Vagina (tissue), 2 donors: ENCODE measurements around the gene RPGR. TPM values are rescaled to one million over a fixed set of nuclear protein-coding genes. Genes with fewer than 3 reads are reported as not detected.

Experiments used
- DNase-seq, 2 donors: peaks; one replicate each; pipeline ENCODE4 v3.0.0-alpha.2; 2017; ENCODE audit errors: extremely low spot score in 2 of 2
- H3K27ac ChIP-seq: fragments of 200-600 bp; sonication (generic); one replicate; pipeline ENCODE4 v1.5.1; 2019
- H3K27me3 ChIP-seq: fragments of 200-600 bp; sonication (generic); one replicate; pipeline ENCODE4 v1.5.1; 2019
- H3K36me3 ChIP-seq, 2 donors: fragments of 200-600 bp; sonication (generic); one replicate each; pipeline ENCODE4 v1.5.1; 2017 to 2019
- H3K4me1 ChIP-seq: fragments of 200-600 bp; sonication (generic); one replicate; pipeline ENCODE4 v1.5.1; 2019
- H3K4me3 ChIP-seq, 2 donors: fragments of 200-600 bp; sonication (generic); 1 replicate in 1 of 2; 2 replicates in 1 of 2; pipeline ENCODE4 v1.5.1; 2016 to 2019
- H3K9me3 ChIP-seq: fragments of 200-600 bp; sonication (generic); one replicate; pipeline ENCODE4 v1.5.1; 2019
- POLR2A ChIP-seq, 2 donors: fragments of 450-650 bp; IDR thresholded peaks; one replicate each; pipeline ENCODE4 v1.6.1; 2017; ENCODE audit warnings: antibody characterized with exemption in 2 of 2, mild to moderate bottlenecking in 2 of 2, moderate library complexity in 2 of 2
- POLR2AphosphoS5 ChIP-seq, 2 donors: sonication (generic); formaldehyde crosslinking; IDR thresholded peaks; one replicate each; pipeline ENCODE4 v1.9.0; 2017; ENCODE audit warnings: antibody characterized with exemption in 2 of 2, mild to moderate bottlenecking in 2 of 2, low read depth in 1 of 2; ENCODE audit not compliant: insufficient read depth in 1 of 2
- intact Hi-C: fragments of 100-400 bp; cut with DNase I; formaldehyde crosslinking; loops from one replicate; pipeline ENCODE4 v1.15.1; 2023
- total RNA-seq: library from RNA; depleted of rRNA; stranded (reverse); fragments of >200 nt; gene quantifications from one replicate; pipeline ENCODE4 v1.2.3, GENCODE V29; 2016
- TF ChIP-seq, protein P1 (sequence below), 3 experiments: fragments of 450-650 bp in 2 of 3; fragments of 200-600 bp in 1 of 3; sonication (generic) in 1 of 3; IDR thresholded peaks; one replicate each; pipeline ENCODE4 v1.5.1; 2017 to 2019; ENCODE audit warnings: antibody characterized with exemption in 3 of 3, mild to moderate bottlenecking in 2 of 3, moderate library complexity in 2 of 3

The RPGR gene
- total RNA-seq, 1 donor from 2014 or later = 15.0 TPM

DNA sequence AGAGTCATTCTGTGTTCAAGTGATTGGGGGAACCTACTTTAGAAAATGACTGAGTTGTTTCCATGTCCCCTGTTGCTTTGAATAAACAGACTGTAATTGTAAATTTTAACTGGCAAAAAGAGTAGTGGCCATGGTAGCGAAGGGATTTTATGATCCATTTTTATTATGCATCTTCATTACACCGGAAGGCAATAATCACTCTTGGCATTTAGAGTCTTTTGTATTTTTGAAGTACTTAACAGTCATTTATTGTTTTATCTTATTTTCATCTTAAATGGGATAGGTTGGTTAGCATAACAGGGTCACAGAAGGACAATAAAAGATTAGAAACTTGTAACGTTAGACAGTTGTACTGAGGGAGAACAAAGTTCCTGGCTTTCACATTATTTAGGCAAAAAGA, 14.1 kb upstream of the RPGR start:
- intact Hi-C loops = no loop called here
- TF ChIP-seq, protein P1, sequence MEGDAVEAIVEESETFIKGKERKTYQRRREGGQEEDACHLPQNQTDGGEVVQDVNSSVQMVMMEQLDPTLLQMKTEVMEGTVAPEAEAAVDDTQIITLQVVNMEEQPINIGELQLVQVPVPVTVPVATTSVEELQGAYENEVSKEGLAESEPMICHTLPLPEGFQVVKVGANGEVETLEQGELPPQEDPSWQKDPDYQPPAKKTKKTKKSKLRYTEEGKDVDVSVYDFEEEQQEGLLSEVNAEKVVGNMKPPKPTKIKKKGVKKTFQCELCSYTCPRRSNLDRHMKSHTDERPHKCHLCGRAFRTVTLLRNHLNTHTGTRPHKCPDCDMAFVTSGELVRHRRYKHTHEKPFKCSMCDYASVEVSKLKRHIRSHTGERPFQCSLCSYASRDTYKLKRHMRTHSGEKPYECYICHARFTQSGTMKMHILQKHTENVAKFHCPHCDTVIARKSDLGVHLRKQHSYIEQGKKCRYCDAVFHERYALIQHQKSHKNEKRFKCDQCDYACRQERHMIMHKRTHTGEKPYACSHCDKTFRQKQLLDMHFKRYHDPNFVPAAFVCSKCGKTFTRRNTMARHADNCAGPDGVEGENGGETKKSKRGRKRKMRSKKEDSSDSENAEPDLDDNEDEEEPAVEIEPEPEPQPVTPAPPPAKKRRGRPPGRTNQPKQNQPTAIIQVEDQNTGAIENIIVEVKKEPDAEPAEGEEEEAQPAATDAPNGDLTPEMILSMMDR (IDR thresholded peaks at IDR 0.05) = no peak
- no peak for TF ChIP-seq POLR2AphosphoS5 (IDR thresholded peaks at IDR 0.05; ENCODE audit: insufficient read depth in 1 of 2, low read depth in 1 of 2)
- H3K27me3 ChIP-seq = no peaks in the 10 kb centered on the region

DNA sequence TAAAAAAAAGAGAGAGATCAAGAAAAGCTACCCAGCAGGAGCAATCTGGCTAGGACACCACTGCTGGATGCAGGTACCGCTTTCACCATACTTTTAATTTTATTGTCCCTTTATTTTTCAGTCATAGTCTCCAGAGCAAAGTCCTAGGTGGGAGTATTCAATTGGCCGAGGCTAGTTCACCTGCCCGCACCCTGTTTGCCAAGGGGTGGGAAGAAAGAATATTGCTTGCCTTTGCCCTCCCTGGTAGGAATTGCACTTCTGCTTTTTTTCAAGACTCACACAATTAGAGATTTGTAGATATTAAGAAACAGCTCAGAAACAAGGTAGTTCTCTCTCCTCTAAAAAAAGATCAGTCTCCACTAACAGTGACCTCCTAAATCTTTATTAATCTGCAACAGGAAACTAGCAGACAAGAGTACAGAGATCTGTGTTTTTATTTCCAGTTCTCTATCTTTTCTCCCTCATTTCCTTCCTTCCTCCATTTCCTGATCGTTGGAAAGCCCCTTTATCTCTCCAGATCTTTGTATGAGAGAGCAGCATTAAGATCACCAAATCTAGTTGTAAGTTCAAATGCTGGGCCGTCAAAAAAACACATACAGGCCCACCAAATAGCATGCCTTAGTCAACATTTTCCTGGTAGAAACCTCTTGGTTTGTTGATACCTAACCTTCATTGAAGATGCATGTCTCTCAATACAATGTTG, 9.4 kb upstream of the RPGR start:
- intact Hi-C loops = no loop called here

More for the DNA sequence above, 14.1 kb upstream of the RPGR start:
- Histone ChIP-seq H3K4me3 (no peak overlapping the region), H3K27ac (no peak overlapping the region), H3K4me1 (no peaks in the 10 kb centered on the region), H3K36me3 (no peaks in the 10 kb centered on the region), H3K9me3 (no peaks in the 10 kb centered on the region)
- no peak for DNase-seq

DNA sequence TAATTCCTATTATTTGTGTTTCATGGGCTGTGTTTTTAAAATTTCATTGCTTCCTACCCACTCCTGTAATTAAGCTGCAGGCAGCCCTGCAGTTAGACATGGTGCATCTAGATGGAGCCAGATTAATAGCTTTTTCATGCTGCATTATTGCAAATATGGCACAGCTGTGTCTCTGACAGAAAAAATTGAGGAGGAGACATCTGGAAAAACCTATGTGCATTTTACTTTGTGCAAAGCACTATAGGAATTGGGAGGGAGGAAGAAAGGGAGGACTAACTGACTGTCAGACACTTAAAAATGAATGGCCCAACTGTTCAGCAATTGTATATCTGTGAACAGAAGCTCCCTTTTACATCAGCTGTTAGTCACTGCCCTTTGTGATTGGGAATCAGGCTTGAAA, 8.1 kb upstream of the RPGR start:
- Histone ChIP-seq H3K4me3 (no peak overlapping the region), H3K9me3 (no peaks in the 10 kb centered on the region), H3K27ac (no peak overlapping the region), H3K27me3 (no peaks in the 10 kb centered on the region), H3K36me3 (no peaks in the 10 kb centered on the region), H3K4me1 (no peaks in the 10 kb centered on the region)
- TF ChIP-seq, protein P1 (IDR thresholded peaks at IDR 0.05) = no peak
- TF ChIP-seq POLR2A (IDR thresholded peaks at IDR 0.05) = no peak
- TF ChIP-seq POLR2AphosphoS5 (IDR thresholded peaks at IDR 0.05; ENCODE audit: insufficient read depth in 1 of 2, low read depth in 1 of 2) = no peak
- intact Hi-C loops = no loop called here
- DNase-seq = no peak

More for the DNA sequence above, 9.4 kb upstream of the RPGR start:
- no peak overlapping the region for H3K4me3 ChIP-seq
- H3K27ac ChIP-seq = no peak overlapping the region
- no peak for TF ChIP-seq POLR2A (IDR thresholded peaks at IDR 0.05)
- TF ChIP-seq, protein P1 (IDR thresholded peaks at IDR 0.05) = no peak
- no peak for TF ChIP-seq POLR2AphosphoS5 (IDR thresholded peaks at IDR 0.05; ENCODE audit: insufficient read depth in 1 of 2, low read depth in 1 of 2)
- H3K9me3 ChIP-seq = no peaks in the 10 kb centered on the region
- no peaks in the 10 kb centered on the region for H3K4me1 ChIP-seq
- H3K27me3 ChIP-seq = no peaks in the 10 kb centered on the region
- no peaks in the 10 kb centered on the region for H3K36me3 ChIP-seq
- no peak for DNase-seq

DNA sequence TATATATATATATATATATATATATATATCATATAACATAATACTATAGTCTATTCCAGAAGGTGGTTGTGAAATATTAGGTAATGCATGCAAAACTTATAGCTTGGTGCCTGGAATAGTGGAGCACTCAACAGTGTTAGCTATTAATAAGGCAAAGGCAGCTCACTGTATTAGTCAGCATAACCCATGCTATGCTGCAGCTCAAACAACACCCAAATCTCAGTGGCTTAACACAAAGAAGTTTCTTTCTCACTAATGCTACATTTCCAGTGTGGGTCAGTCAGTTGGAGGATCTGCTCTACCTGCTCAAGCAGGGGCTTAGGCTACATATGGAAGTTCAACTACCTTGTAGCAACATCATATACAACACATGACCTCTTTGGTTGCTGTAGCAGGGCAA, 5.2 kb upstream of the RPGR start:
- Histone ChIP-seq H3K36me3 (no peaks in the 10 kb centered on the region), H3K4me3 (no peak overlapping the region), H3K9me3 (no peaks in the 10 kb centered on the region), H3K4me1 (no peaks in the 10 kb centered on the region), H3K27me3 (no peaks in the 10 kb centered on the region), H3K27ac (no peak overlapping the region)
- no peak for DNase-seq
- TF ChIP-seq, protein P1 (IDR thresholded peaks at IDR 0.05) = no peak
- TF ChIP-seq POLR2AphosphoS5 (IDR thresholded peaks at IDR 0.05; ENCODE audit: insufficient read depth in 1 of 2, low read depth in 1 of 2) (no peak), POLR2A (IDR thresholded peaks at IDR 0.05) (no peak)
- intact Hi-C loops = no loop called here

DNA sequence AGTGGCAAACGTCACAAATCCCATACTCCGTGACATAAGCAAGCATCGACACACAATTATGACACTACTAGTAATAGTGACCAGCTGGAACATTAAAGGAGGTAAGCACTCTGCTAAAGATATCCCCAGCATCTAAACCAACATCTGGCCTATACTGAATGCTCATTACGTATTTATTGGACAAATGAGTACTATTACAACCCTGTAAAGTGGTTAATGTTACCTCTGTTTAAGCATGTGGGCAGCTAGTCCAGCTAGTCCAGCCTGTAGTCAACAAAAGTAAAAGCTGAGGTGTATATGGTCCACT, 419 bp upstream of the RPGR start:
- TF ChIP-seq, protein P1 (IDR thresholded peaks at IDR 0.05) = no peak
- no peak for TF ChIP-seq POLR2A (IDR thresholded peaks at IDR 0.05)
- no peak for TF ChIP-seq POLR2AphosphoS5 (IDR thresholded peaks at IDR 0.05; ENCODE audit: insufficient read depth in 1 of 2, low read depth in 1 of 2)
- H3K36me3 ChIP-seq = no peaks in the 10 kb centered on the region
- peak overlapping the region; percentile 50 to 54 for H3K4me3 ChIP-seq
- H3K4me1 ChIP-seq = no peaks in the 10 kb centered on the region
- H3K27ac ChIP-seq = peak overlapping the region; percentile 62
- no peak for DNase-seq
- intact Hi-C loops = no loop called here
- H3K9me3 ChIP-seq = no peaks in the 10 kb centered on the region
- H3K27me3 ChIP-seq = no peaks in the 10 kb centered on the region
